Suprapubic skin (tissue), 3 donors: ENCODE results near the gene MUC6.

Source experiments
- POLR2AphosphoS5 ChIP-seq, 3 donors: sonication (generic); formaldehyde crosslinking; IDR thresholded peaks; one replicate each; pipeline ENCODE4 v1.6.1; 2017; ENCODE audit warnings: antibody characterized with exemption in 3 of 3
- TF ChIP-seq, protein P1 (sequence below), 2 donors: fragments of 200-600 bp in 1 of 2; fragments of 450-650 bp in 1 of 2; sonication (generic) in 1 of 2; IDR thresholded peaks; one replicate each; pipeline ENCODE4 v1.5.1; 2016 to 2019; ENCODE audit warnings: antibody characterized with exemption in 2 of 2, mild to moderate bottlenecking in 1 of 2, moderate library complexity in 1 of 2

DNA sequence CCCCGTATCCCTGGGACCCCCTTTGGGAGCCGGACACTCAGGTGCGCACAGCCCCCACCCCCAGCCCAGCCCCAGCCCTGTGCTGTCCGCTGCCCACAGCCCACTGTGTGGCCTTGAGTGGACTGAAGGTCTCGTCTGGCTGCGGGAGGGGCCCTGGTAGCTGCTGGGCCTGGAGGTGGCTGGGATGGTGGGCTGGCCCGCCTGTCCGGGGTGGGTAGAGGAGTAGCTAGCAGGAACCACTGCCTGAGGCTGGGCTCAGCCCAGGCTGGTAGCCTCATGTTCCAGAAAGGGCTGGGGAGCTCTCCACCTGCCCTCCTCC, 4.6 kb upstream of the MUC6 start:
- TF ChIP-seq, protein P1, sequence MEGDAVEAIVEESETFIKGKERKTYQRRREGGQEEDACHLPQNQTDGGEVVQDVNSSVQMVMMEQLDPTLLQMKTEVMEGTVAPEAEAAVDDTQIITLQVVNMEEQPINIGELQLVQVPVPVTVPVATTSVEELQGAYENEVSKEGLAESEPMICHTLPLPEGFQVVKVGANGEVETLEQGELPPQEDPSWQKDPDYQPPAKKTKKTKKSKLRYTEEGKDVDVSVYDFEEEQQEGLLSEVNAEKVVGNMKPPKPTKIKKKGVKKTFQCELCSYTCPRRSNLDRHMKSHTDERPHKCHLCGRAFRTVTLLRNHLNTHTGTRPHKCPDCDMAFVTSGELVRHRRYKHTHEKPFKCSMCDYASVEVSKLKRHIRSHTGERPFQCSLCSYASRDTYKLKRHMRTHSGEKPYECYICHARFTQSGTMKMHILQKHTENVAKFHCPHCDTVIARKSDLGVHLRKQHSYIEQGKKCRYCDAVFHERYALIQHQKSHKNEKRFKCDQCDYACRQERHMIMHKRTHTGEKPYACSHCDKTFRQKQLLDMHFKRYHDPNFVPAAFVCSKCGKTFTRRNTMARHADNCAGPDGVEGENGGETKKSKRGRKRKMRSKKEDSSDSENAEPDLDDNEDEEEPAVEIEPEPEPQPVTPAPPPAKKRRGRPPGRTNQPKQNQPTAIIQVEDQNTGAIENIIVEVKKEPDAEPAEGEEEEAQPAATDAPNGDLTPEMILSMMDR (IDR thresholded peaks at IDR 0.05) = no peak
- TF ChIP-seq POLR2AphosphoS5 (IDR thresholded peaks at IDR 0.05) = no peak
